Amniotic stem cell (primary cell): ENCODE results near the gene CABP5.
A peak's percentile ranks its signal among the peaks of the same experiment; 100 is the strongest.
"Not testable (repeated sequence)": the region's sequence is repeated elsewhere in the genome, so short reads cannot be mapped to it uniquely, and the experiment has no call there.

ENCODE experiments used
- DNase-seq: peaks from one replicate; lab custom pipeline; 2025; lab: John Stamatoyannopoulos, UW

The CABP5 gene

DNA sequence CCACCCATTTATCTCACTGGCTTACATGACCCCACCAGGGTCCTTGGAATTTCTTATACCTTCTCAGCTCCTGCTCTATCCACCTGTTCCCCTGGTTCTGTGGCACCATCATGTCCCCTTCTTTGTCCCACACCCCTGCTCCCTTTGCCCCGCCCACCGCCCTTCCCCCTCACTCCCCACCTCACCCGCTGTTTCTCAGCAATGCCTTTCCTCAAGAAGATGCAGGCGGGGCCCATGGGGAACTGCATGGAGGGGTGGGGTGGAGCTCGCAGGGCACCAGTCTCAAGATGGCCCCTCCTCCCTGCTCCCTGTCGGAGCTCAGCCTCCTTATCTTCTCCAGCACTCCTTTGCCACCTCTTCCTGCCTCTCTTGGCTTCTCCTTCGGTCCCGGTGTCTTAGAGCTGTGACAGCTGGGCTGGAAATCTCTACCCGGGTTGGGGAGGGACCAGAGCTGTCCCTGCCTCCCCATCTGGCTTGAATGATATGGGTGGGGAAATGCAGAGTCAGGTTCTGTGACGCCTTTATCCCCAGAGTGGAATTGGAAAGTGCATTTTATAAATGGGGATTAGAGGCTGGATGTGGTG, at the start of gene CABP5:
CABP5 (minus strand) TSS at position 405 of the 584 bp plus-strand sequence; CDS start at position 248, 157 bp downstream.
- DNase-seq = no peak

DNA sequence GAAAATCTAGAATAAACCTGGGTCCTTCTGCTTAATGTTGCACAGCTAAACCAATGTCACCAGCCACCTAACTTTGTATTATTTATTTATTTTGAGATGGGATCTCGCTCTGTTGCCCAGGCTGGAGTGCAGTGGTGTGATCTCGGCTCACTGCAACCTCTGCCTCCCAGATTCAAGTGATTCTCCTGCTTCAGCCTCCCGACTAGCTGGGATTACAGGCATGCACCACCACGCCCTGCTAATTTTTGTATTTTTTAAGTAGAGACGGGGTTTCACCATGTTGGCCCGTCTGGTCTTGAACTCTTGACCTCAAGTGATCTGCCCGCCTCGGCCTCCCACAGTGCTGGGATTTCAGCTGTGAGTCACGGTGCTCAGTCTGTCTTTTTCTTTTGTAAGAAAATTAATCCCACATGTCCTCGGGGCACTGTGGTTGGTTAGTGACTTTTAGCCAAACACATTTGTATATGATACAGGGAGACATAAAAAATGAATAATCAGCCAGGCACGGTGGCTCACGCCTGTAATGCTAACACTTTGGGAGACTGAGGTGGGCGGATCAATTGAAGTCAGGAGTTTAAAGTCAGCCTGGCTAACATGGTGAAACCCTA, 47.3 kb upstream of the CABP5 start:
- DNase-seq = peak; percentile 35

GRCh38 chr19:48090281-48090802, 46.5 kb upstream of the CABP5 start:
- no peak for DNase-seq

DNA sequence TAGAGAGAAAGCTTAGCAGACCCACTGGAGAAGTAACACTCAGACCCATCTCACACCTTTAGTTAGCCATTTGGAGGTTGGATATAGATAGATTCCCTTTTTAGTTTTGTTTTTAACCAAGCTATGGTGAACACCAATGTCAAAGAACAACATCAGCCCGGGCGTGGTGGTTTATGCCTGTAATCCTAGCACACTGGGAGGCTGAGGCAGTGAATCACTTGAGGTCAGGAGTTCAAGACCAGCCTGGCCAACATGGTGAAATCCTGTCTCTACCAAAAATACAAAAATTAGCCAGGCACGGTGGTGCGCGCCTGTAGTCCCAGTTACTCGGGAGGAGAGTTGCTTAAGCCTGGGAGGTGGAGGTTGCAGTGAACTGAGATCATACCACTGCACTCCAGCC, 45.1 kb upstream of the CABP5 start:
- DNase-seq = not testable (repeated sequence)

- DNase-seq = no peak
Observed at GRCh38 chr19:48085904-48086864, 42.3 kb upstream of the CABP5 start.

DNA sequence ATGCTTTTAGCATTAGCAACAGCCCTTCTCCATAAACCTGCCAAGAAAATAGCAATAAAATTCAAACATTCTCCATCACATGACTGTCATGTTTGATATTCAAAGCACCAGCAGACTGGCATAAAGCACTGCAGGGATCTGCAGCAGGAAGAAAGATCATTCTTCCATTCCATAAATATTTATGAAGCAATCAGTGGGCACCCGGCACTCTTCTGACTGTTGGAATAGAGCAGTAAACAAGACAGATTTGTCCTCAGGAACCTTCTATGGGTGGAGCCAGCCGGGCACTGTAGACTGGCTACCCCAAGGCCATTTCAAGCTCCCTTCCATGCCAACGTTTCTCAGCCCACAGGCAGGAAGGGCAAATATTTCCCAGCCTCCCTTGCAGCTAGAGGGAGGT, 41.2 kb upstream of the CABP5 start:
- no peak for DNase-seq

- no peak for DNase-seq
Observed at GRCh38 chr19:48081106-48081505, 37.2 kb upstream of the CABP5 start.

GRCh38 chr19:48070177-48070769, 26.4 kb upstream of the CABP5 start:
- not testable (repeated sequence) for DNase-seq

DNA sequence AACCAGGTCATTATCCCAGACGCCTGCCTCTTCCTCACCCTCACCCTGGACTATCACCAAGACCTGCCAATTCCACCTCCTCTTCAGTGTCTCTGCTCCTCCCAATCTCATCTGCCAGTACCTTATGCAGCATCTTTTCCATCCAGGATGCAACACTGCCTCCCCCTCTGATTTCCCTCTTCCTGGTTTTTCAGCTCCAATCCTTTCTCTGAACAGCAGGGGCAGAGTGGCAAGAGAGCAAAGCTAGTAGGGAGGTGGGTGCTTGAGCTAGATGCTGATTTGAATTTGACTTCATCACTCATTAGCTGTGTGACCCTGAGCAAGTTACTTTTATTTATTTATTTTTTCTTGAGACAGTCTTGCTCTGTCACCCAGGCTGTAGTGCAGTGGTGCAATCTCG, 25.6 kb upstream of the CABP5 start:
- no peak for DNase-seq

DNA sequence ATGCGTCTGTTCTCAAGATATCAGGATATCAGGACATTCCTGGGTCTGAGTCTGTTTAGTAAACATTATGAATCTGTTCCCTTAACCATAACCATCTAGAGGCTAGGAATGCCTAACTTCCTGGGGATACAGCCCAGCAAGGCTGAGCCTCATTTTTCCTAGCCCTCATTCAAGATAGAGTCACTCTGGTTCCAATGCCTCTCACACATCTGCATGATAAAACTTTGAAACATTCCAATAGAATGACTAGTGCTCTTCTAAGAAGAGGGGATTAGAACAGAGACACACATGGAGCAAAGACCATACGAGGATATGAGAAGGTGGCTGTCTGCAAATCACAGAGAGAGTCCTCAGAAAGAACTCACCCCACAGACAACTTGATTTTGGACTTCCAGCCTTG, 20.6 kb upstream of the CABP5 start:
- no peak for DNase-seq

DNA sequence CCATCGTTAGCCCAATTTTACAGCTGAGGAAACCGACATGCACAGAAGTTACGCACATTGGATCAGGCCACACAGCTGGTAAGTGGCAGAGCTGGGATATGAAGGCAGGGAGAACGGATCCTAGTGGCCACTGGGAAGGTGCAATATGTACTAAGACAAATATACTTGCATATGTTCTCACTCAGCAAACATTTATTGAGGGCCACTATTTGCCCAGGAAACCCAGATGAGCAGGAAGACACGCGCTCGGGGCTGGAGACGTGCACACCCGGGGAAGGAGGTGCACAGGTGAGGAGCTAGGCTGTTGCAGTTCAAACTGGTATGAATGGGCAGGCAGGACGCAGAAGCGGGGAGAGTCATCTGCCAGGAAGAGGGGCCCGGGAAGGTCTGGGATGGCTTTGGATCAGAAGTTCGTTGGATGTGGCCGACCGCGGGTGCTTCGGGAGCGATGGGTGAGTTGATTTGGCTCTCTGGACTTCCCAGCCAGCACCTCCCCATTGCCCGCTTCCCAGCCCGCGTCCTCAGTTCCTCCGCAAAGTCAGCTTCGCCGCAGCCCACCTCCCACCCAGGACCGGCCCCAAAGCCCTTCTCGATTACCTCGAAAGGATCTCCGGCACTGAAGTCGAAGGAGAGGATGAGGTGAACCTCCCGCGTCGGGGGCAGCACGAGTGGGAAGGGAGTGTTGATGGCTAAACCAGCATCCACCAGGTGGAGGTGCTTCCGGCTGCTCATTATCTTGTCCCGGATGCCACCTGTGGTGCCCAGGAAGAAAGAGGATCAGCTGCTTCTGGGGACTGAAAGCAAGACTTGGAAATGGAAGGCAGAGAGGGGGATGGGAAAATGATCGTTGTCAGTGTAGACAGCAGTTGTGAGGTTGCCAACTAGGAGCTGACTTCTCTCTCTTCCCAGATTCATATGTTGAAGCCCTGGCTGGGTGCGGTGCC, 17.8 kb upstream of the CABP5 start:
- no peak for DNase-seq

DNA sequence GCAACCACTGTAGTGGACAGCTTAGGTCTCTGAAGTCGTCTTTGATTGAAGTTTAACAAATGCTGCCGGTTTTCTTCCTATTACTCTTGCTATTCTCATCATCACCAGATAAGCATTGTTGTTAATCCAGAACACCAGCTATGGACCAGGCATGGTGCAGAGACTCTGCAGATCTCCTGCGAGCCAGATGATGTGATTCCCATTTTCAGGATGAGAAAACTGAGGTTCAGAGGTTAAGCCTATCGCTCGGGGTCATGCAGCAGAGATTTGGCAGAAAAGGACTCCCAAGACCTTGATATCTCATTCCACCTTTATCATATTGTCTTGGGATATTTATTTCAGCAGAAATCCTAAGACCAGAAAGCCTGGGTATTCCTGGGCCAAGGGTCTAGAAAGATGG, 16.5 kb upstream of the CABP5 start:
- DNase-seq = no peak

GRCh38 chr19:48059331-48059730, 15.5 kb upstream of the CABP5 start:
- no peak for DNase-seq

DNA sequence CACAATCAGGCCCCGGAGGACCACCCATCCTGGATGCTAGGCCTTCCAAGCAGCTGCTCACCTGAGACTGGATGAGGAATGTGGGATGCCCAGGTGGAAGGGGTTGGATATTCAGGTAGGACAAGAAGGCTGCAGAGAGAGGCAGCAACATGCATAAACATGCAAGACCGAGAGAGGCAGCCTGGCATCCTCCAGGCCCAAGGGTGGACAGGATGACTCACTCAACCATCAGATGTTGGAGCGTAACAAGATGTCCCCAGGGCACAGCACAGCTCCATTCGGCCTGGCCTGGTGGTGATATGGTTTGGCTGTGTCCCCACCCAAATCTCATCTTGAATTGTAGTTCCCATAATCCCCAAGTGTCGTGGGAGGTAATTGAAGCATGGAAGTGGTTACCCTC, 10.0 kb upstream of the CABP5 start:
- no peak for DNase-seq

- no peak for DNase-seq
Observed at GRCh38 chr19:48053076-48053475, 9.2 kb upstream of the CABP5 start.

GRCh38 chr19:48051335-48052033, 7.6 kb upstream of the CABP5 start:
- DNase-seq = no peak

- no peak for DNase-seq
Observed at GRCh38 chr19:48044561-48044960, 682 bp upstream of the CABP5 start.

DNA sequence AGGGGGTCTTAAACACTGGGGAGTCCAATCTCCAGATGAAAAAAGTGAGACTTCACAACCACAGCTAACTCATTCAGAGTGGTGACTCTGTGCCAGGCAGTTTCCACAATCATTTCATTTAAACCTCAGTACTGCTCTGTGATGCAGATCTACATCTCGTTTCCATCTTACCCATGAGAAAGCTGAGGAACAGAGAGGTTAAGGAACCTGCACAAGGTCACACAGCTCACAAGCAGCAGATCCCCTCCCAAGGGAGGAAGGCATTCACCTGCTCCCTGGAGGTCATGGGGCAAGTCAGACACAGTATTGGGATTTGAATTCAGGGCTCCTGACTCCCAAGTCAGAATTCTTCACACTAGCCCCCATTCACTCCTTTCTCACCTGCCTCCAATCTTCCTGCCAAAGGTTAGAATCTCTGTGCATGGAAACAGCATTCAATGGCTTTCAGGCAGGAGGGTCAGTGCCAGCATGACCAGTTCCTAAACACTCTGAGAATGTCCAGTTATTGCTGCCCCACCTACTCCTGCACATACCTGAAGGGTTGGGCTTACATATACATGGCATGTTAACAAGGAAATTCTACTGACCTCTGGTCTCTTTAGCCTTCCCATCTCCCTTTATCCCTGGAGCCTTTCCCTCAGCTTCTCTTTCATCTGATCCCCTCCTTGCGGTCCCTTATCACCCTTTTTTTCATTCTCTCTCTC, 1.9 kb downstream of the CABP5 start:
- no peak for DNase-seq

DNA sequence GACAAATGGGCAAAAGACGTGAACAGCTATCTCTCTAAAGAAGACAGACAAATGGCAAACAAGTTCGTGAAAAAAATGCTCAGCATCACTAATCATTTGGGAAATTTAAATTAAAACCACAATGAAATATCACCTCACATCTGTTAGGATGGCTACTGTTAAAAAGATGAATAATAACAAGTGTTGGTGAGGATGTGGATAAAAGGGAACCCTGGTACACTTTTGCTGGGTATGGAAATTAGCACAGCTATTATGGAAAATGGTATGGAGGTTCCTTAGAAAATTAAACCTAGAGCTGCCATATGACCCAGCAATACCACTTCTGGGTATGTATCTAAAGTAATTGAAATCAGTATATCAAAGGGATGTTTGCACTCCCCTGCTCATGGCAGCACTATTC, 7.1 kb downstream of the CABP5 start:
- DNase-seq = no peak

- no peak for DNase-seq
Observed at GRCh38 chr19:48033604-48034003, 10.3 kb downstream of the CABP5 start.
